ENCODE data around the gene SGIP1.
A peak's percentile ranks its signal among the peaks of the same experiment; 100 is the strongest.

Gene SGIP1

GRCh38 chr1:66533804-66534740 lies at the start of gene SGIP1:
SGIP1 (plus strand) TSS chr1:66534153; CDS start chr1:66534359, 206 bp downstream.
- peak; percentile 53 for DNase-seq

DNA sequence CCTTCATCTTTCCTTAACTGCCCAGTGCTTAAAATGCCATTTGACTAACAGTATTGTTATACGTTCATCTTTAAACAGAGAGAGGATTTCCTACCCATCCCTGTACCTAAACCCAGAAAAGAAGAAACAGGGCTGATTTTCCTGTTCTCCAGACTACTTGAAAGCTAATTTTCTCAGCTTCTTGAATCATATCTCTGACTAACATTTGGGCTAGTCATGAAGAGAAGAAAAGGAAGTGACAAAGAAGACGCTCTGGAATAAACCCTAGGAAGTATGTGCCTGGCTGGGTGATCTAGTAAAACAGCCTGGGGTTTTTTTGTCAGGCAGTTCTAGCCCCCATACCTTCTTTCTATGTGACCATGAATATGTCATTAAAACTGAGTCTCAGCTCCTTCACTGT lies 44.8 kb upstream of the SGIP1 start:
- DNase-seq, result no peak

GRCh38 chr1:66489972-66490601 lies 43.9 kb upstream of the SGIP1 start:
- DNase-seq, result no peak

DNA sequence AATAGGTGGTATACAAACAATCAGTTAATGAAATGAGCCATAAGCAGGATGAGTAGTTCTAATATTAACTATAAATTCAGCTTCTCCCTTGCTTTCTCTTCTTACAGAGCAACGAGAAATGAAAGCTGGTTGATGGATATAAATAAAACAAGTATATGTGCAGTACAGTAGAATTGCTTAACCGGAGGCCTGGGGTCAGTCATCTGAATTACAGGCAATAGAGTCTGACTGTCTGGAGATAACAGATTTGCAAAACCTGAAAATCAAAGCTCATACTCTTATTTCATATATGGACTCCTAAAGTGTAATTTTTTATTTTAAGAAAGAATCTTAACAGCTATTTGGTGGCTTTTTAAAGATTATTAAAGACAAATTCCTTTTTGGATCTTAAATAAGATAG lies 43.1 kb upstream of the SGIP1 start:
- no peak for DNase-seq

DNA sequence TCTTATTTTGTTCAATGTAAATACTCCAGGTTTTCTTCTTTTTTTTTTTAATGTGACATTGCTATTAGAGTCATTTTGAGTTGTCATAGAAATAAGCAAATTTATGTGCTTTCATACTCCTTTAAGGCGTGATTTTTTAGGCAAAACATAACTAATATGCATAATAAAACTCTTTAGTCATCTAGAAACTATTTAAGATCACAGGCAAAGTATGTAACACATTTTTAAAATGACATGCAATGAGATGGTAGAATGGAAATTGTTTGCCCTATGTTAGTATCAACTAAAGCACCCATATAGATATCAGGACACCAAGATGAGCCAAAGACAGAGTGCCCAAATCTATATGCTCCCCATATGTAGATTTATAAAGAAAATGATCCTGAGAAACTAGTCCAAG lies 41.5 kb upstream of the SGIP1 start:
- no peak for DNase-seq

GRCh38 chr1:66493731-66494130 lies 40.2 kb upstream of the SGIP1 start:
- no peak for DNase-seq

- DNase-seq, result no peak
Observed at GRCh38 chr1:66494482-66494881, 39.5 kb upstream of the SGIP1 start.

DNA sequence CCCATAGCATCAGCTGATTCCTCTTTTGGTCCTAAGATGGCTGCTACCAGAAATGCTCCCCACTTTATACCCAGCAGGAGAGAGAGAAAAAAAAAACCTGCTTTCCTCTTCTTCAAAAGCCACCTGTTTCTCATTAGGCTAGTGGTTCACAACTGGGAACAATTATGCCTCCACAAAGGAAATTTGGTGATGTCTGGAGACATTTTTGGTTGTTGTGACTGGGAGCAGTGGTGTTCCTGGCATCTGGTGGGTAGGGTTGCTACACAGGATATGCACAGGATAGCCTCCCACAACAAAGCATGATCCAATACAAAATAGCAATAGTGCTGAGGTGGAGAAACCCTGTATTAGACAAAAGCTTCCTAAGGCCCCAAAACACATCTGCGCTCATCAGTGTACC lies 38.5 kb upstream of the SGIP1 start:
- DNase-seq, result no peak

DNA sequence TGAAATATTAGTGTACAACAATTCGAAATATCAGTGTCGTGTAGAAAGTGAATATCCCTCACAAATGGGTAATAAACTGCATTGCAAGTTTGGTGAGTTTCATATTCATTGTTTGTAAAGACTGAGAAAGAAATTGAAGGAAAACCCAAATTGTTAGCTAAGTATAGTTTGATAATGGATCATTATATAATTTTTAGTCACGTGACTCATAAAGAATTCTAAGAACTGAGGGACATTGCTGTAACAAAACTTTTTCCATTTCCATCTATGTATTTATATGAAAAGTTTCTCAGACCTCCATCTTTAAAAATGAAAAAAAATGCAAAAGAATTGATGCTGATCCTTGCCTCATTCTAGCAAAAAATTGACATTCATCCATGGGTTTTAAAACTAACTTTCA lies 36.0 kb upstream of the SGIP1 start:
- no peak for DNase-seq

DNA sequence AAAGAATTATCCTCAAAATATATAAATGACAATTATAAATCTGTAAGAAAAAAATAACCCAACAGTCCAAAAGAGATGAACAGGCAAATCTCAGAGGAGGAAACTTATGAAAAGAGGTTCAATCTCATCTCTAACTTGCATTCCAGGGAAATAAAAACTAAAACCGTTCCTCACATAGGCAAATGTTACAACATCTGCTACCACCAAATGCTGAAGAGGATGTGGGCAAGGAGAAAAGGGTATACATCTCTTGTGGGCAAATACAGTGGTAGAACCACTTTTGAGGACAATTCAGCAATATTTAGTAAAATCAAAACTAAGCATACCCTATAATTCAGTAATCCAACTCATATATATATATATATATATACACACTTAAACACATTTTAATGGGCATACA lies 33.7 kb upstream of the SGIP1 start:
- DNase-seq, result no peak

DNA sequence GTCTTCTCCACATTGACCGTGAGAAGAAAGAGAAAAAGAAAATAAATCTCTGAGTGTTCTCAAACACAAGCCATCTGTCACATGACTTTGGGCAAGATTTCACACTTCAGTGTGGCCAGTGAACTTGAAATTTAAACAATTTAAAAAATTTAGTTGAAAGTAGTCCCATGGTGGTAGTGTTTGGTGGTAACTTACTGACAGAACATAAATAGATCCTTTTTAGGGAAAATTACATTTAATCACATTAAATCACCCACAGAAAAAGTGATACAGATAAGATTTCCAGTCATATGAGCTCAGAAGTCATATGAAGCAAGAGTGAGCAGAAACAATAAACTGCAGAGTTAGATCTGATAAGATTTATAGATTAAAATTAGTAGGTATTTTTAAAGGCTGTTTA lies 31.9 kb upstream of the SGIP1 start:
- no peak for DNase-seq

DNA sequence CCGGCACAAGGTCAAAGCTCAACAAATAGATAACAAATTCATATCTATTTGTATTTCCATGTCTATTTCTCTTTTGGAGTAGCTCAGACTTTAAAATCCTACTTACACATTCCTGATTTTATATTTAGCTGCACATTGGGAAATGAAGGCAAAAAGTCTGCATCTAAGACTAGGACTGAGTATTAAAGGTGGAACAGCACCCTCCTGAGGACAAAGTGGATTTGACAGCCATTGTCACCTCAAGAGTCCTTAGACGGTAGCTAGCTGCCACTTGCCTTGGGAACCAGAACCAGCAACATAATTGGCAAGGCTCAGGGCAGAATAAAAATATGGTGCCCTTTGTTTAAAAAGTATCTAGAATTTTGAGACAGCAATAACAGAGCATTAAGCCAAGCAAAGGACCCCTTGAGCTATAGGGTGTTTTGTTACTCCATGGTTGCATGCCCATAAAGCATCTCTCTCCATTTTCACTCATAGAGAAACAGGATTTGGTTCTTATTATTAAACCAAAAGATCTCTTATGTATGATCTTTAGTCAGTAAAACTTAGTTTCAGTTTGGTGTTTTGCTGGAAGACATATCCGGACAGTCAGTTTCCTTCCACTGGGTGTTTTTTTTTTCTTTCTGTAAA lies 30.0 kb upstream of the SGIP1 start:
- no peak for DNase-seq

DNA sequence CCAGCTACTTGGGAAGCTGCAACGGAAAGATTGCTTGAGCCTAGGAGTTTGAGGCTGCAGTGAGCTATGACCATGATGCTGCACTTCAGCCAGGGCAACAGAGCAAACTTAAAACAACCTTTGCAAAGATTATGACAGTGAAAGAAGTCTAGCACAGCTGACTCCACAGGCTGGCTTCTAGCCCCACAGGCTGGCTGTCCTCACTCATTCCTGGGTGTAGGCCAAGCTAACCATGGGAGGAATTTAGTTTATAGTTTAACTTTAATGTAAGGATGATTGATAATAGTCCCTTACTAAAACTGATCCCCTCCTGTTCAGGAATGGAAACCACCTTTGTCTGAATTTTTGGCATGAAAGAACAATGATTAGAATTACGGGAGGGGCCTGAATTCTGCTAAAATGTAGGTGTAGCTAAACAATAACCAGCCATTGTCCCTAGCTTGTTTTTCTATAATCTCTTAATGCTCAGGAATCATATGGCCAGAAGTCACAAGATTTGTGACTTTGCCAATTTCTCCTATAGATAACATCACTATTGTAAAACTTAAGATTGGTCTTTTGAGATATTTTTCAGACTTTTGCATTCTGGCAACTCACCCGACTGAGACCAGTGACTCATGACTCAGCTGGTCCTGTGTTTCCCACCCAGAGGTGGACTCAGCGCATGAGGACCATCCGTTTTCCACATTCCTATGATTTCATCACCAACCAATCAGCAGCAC lies 28.1 kb upstream of the SGIP1 start:
- no peak for DNase-seq

GRCh38 chr1:66506393-66506687 lies 27.6 kb upstream of the SGIP1 start:
- DNase-seq, result no peak

DNA sequence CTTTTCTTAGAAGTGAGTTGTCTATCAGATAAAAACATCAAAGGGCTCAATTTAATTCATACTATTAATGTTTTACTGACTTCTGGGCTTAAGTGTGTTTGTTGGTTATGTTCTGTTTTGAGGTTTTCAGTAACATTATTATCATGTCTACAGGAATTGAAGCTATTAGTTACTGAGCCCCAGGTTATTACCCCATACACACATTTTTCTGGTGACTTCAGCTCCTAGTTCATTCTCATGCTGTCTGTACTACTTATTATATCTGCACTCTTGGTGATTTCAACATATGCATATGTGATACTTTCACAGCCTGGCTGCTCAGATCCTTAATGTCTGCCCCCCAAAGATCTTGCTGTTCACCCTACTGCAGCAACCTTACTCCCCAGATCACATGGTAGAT lies 27.0 kb upstream of the SGIP1 start:
- DNase-seq, result no peak

GRCh38 chr1:66510407-66510806 lies 23.5 kb upstream of the SGIP1 start:
- DNase-seq, result no peak

GRCh38 chr1:66511118-66511517 lies 22.8 kb upstream of the SGIP1 start:
- no peak for DNase-seq

GRCh38 chr1:66517959-66518358 lies 16.0 kb upstream of the SGIP1 start:
- no peak for DNase-seq

GRCh38 chr1:66518654-66519053 lies 15.3 kb upstream of the SGIP1 start:
- DNase-seq, result no peak

DNA sequence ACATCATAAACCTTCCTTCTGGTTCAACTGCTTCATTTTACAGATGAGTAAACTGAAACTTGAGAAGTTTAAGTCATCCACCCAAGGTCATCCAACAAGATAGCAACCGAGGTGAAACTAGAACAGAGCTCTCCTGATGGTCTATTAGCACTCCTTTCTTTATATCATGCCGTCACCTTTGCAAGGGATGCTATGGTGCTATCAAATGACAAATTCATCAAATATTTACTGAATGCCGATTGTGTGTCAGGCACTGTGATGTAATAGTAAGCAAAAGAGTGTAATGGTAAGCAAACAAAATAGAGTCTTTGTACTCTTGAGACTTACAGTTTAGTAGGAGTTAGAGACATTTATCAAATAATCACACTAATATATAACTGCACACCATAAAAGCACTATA lies 14.0 kb upstream of the SGIP1 start:
- DNase-seq, result no peak

DNA sequence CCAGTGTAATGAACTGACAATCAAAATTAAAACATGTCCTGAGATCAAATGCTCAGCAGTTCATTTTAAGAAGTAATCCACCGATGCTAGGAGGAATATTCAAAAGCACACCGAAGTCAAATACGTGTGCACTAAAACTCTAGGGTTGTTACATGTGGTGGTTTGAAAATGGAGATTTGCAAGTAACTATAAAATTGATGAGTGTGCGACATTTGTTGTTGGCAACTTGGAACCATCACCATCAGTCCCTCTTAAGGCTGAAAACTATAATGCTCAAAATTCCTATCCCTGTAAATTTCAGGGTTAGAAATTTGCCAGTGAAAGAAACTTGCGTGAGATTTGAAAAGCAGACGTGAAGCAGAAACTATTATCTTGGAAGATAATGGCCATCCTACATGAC lies 13.3 kb upstream of the SGIP1 start:
- DNase-seq, result no peak

- DNase-seq, result no peak
Observed at GRCh38 chr1:66521721-66522365, 12.1 kb upstream of the SGIP1 start.

DNA sequence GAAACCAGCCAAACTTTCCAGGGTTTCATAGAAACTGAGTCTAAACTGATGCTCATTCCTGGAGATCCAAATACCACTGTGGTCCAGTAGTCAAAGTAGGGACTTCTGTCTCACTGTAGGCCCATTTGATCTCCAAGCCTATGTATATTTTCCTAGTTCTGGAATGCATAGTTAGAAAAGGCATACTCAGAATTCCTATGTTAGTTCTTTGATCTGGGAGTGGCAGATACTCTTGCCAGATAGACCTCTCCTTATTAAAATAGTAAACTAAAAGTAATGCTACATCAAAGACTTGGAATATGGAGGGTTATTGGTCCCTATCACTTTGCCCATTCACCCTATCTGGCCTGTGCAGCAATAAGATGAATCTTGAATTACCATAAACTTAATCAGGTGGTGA lies 10.4 kb upstream of the SGIP1 start:
- no peak for DNase-seq

Data from left hindlimb (tissue), 1 donor.